ENCODE data around the gene MBP.

The MBP gene

GRCh38 chr18:76986406-76986805 is 146.2 kb downstream of the MBP start:
- TF ChIP-seq NFRKB (IDR thresholded peaks at IDR 0.05) = no peak
- no peak for TF ChIP-seq HDGF (IDR thresholded peaks at IDR 0.05; ENCODE audit: borderline replicate concordance)
- TF ChIP-seq BHLHE40 (IDR thresholded peaks at IDR 0.05; ENCODE audit: borderline replicate concordance) = no peak
- no peak for TF ChIP-seq ARNT (IDR thresholded peaks at IDR 0.05)
- TF ChIP-seq PKNOX1 (IDR thresholded peaks at IDR 0.05) = no peak
- no peak for TF ChIP-seq ELF4 (IDR thresholded peaks at IDR 0.05)
- no peak for TF ChIP-seq SP1 (IDR thresholded peaks at IDR 0.05)
- no peak for TF ChIP-seq LEF1 (IDR thresholded peaks at IDR 0.05; ENCODE audit: borderline replicate concordance)
- TF ChIP-seq L3MBTL2 (conservative IDR thresholded peaks at IDR 0.05) = no peak
- TF ChIP-seq ZNF384 (IDR thresholded peaks at IDR 0.05) = no peak
- no peak for TF ChIP-seq FOXM1 (IDR thresholded peaks at IDR 0.05; ENCODE audit: borderline replicate concordance)
- no peak for TF ChIP-seq SUZ12 (IDR thresholded peaks at IDR 0.05)
- TF ChIP-seq FOXK2 (IDR thresholded peaks at IDR 0.05) = no peak
- TF ChIP-seq CTBP1 (IDR thresholded peaks at IDR 0.05; ENCODE audit: borderline replicate concordance) = no peak
- TF ChIP-seq FOXA1 (IDR thresholded peaks at IDR 0.05) = no peak
- TF ChIP-seq TARDBP (IDR thresholded peaks at IDR 0.05) = no peak
- POLR2A ChIA-PET = no interaction called here
- DNase-seq (ENCODE audit: extremely low spot score) = no peak
- CTCF ChIA-PET = interaction anchor here (0.6 kb wide), 1 partner anchor 183 kb away, joined by 4 read pairs; no protein-coding TSS in a partner anchor

GRCh38 chr18:76985951-76986236 is 146.7 kb downstream of the MBP start:
- no peak for DNase-seq (ENCODE audit: extremely low spot score)
- ChIA-PET POLR2A (no interaction called here), CTCF (interaction anchor here (0.9 to 1.0 kb wide), 2 partner anchors 10 to 183 kb away, joined by 3 to 4 read pairs; no protein-coding TSS in a partner anchor)
- TF ChIP-seq ELF4 (IDR thresholded peaks at IDR 0.05) (no peak), HDGF (IDR thresholded peaks at IDR 0.05; ENCODE audit: borderline replicate concordance) (no peak), FOXA1 (IDR thresholded peaks at IDR 0.05) (no peak), L3MBTL2 (conservative IDR thresholded peaks at IDR 0.05) (no peak), FOXM1 (IDR thresholded peaks at IDR 0.05; ENCODE audit: borderline replicate concordance) (no peak), ARNT (IDR thresholded peaks at IDR 0.05) (no peak)

- CTCF ChIA-PET = interaction anchor here (0.9 to 2.5 kb wide), 3 partner anchors 10 to 182 kb away, joined by 3 to 10 read pairs (median 4); no protein-coding TSS in a partner anchor
- TF ChIP-seq CTBP1 (IDR thresholded peaks at IDR 0.05; ENCODE audit: borderline replicate concordance) = no peak
- no peak for TF ChIP-seq ZNF384 (IDR thresholded peaks at IDR 0.05)
- no peak for TF ChIP-seq L3MBTL2 (conservative IDR thresholded peaks at IDR 0.05)
- TF ChIP-seq ARNT (IDR thresholded peaks at IDR 0.05) = no peak
- TF ChIP-seq SP1 (IDR thresholded peaks at IDR 0.05) = no peak
- no peak for TF ChIP-seq ELF4 (IDR thresholded peaks at IDR 0.05)
- no peak for TF ChIP-seq TARDBP (IDR thresholded peaks at IDR 0.05)
- TF ChIP-seq SUZ12 (IDR thresholded peaks at IDR 0.05) = no peak
- TF ChIP-seq HDGF (IDR thresholded peaks at IDR 0.05; ENCODE audit: borderline replicate concordance) = no peak
- no peak for TF ChIP-seq FOXK2 (IDR thresholded peaks at IDR 0.05)
- no peak for TF ChIP-seq BHLHE40 (IDR thresholded peaks at IDR 0.05; ENCODE audit: borderline replicate concordance)
- TF ChIP-seq FOXA1 (IDR thresholded peaks at IDR 0.05) = no peak
- no peak for TF ChIP-seq PKNOX1 (IDR thresholded peaks at IDR 0.05)
- no peak for TF ChIP-seq LEF1 (IDR thresholded peaks at IDR 0.05; ENCODE audit: borderline replicate concordance)
- TF ChIP-seq NFRKB (IDR thresholded peaks at IDR 0.05) = no peak
- TF ChIP-seq FOXM1 (IDR thresholded peaks at IDR 0.05; ENCODE audit: borderline replicate concordance) = no peak
- POLR2A ChIA-PET = no interaction called here
- DNase-seq (ENCODE audit: extremely low spot score) = no peak
Observed at GRCh38 chr18:76985156-76985950, 147.2 kb downstream of the MBP start.

- DNase-seq (ENCODE audit: extremely low spot score) = no peak
- no peak for TF ChIP-seq ZNF384 (IDR thresholded peaks at IDR 0.05)
- TF ChIP-seq NFRKB (IDR thresholded peaks at IDR 0.05) = no peak
- no peak for TF ChIP-seq ELF4 (IDR thresholded peaks at IDR 0.05)
- TF ChIP-seq FOXM1 (IDR thresholded peaks at IDR 0.05; ENCODE audit: borderline replicate concordance) = no peak
- TF ChIP-seq BHLHE40 (IDR thresholded peaks at IDR 0.05; ENCODE audit: borderline replicate concordance) = no peak
- TF ChIP-seq LEF1 (IDR thresholded peaks at IDR 0.05; ENCODE audit: borderline replicate concordance) = no peak
- no peak for TF ChIP-seq CTBP1 (IDR thresholded peaks at IDR 0.05; ENCODE audit: borderline replicate concordance)
- TF ChIP-seq SP1 (IDR thresholded peaks at IDR 0.05) = no peak
- TF ChIP-seq ARNT (IDR thresholded peaks at IDR 0.05) = no peak
- no peak for TF ChIP-seq HDGF (IDR thresholded peaks at IDR 0.05; ENCODE audit: borderline replicate concordance)
- no peak for TF ChIP-seq L3MBTL2 (conservative IDR thresholded peaks at IDR 0.05)
- TF ChIP-seq PKNOX1 (IDR thresholded peaks at IDR 0.05) = no peak
- TF ChIP-seq FOXA1 (IDR thresholded peaks at IDR 0.05) = no peak
- TF ChIP-seq FOXK2 (IDR thresholded peaks at IDR 0.05) = no peak
- no peak for TF ChIP-seq SUZ12 (IDR thresholded peaks at IDR 0.05)
- TF ChIP-seq TARDBP (IDR thresholded peaks at IDR 0.05) = no peak
- ChIA-PET POLR2A (no interaction called here), CTCF (interaction anchor here (1.0 to 2.5 kb wide), 4 partner anchors 9 to 667 kb away, joined by 3 to 10 read pairs (median 4); no protein-coding TSS in a partner anchor)
Observed at GRCh38 chr18:76984193-76985155, 148.1 kb downstream of the MBP start.

GRCh38 chr18:76983613-76984051 is 149.0 kb downstream of the MBP start:
- TF ChIP-seq NFRKB (IDR thresholded peaks at IDR 0.05) (no peak), L3MBTL2 (conservative IDR thresholded peaks at IDR 0.05) (no peak), FOXA1 (IDR thresholded peaks at IDR 0.05) (no peak), ARNT (IDR thresholded peaks at IDR 0.05) (no peak), HDGF (IDR thresholded peaks at IDR 0.05; ENCODE audit: borderline replicate concordance) (no peak), ZNF384 (IDR thresholded peaks at IDR 0.05) (no peak), FOXK2 (IDR thresholded peaks at IDR 0.05) (no peak), SP1 (IDR thresholded peaks at IDR 0.05) (no peak), LEF1 (IDR thresholded peaks at IDR 0.05; ENCODE audit: borderline replicate concordance) (no peak), PKNOX1 (IDR thresholded peaks at IDR 0.05) (no peak), SUZ12 (IDR thresholded peaks at IDR 0.05) (no peak), CTBP1 (IDR thresholded peaks at IDR 0.05; ENCODE audit: borderline replicate concordance) (no peak), FOXM1 (IDR thresholded peaks at IDR 0.05; ENCODE audit: borderline replicate concordance) (no peak), TARDBP (IDR thresholded peaks at IDR 0.05) (no peak), ELF4 (IDR thresholded peaks at IDR 0.05) (no peak)
- POLR2A ChIA-PET = no interaction called here
- CTCF ChIA-PET = interaction anchor here (1.0 to 2.5 kb wide), 3 partner anchors 136 to 668 kb away, joined by 3 to 10 read pairs (median 4); no protein-coding TSS in a partner anchor
- DNase-seq (ENCODE audit: extremely low spot score) = no peak
